Glomerular visceral epithelial cell (primary cell): ENCODE results near the gene GNB1L.
"Not testable (repeated sequence)": the region's sequence is repeated elsewhere in the genome, so short reads cannot be mapped to it uniquely, and the experiment has no call there.

Source experiments
- DNase-seq: peaks from one replicate; pipeline ENCODE4 v3.0.0-alpha.2; 2016; ENCODE audit errors: extremely low spot score

GNB1L gene

DNA sequence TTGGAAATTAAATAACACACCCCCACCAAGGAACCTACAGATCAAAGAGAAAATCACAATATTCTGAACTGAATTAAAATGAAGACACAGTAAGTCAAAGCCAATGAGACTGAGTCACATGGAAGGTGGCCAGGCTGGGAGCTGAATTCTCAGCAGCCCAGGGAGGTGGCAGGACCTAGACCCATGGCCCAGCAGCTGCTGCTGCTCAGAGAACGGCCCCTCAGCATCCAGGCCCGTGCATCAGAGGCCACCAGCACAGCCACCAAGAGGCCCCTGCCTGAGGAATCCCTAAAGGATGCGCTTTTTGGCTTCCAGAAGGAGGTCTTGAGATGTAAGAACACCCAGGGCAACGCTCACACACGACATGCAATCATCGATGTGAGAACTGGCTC, 59.1 kb downstream of the GNB1L start:
- no peak for DNase-seq

DNA sequence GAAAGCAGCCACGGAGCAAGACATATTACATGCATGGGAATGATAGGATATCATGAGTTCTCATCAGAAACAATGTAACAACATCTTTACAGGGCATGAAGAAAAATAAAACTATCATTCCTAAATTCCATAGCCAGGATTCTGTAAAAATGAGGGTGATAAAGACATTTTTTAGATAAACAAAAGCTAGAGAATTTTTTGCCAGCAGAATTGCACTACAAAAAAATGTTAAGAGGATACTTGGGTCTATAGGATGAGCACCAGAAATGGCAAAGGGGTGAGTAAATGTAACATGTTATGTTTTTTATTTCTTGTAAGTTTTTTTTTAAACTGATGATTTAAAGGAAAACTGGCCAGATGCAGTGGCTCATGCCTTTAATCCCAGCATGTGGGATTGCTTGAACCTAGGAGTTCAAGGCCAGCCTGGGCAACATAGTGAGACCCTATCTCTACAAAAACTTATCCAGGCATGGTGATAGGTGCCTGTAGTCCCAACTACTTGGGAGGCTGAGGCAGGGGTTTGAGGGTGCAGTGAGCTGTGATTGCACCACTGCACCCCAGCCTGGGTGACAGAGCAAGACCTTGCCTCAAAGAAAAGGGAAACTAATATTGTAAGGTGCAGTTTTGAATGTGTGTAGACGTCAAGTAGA, 60.9 kb downstream of the GNB1L start:
- no peak for DNase-seq

DNA sequence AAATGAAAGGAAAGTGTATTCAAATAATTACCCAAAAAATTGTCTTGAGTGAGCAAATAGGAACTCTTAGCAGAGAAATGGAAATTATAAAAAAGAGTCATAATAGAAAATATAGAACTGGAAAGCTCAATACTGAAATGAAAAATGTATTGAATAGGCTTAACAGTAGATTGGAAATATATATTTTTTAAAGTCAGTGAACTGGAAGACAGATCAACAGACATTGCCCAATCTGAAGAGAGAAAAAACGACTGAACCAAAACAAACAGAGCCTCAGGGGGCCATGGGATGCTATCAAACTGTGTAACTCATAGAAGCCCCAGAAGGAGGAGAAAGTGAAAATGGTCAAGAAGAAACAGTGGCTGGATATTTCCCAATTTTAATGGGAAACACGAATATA, 61.5 kb downstream of the GNB1L start:
- DNase-seq = no peak

DNA sequence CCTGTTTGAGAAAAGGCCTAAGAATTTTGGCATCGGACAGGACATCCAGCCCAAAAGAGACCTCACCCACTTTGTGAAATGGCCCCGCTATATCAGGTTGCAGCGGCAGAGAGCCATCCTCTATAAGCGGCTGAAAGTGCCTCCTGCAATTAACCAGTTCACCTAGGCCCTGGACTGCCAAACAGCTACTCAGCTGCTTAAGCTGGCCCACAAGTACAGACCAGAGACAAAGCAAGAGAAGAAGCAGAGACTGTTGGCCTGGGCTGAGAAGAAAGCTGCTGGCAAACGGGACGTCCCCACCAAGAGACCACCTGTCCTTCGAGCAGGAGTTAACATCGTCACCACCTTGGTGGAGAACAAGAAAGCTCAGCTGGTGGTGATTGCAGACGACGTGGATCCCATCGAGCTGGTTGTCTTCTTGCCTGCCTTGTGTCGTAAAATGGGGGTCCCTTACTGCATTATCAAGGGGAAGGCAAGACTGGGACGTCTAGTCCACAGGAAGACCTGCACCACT, 62.2 kb downstream of the GNB1L start:
- DNase-seq = not testable (repeated sequence)

DNA sequence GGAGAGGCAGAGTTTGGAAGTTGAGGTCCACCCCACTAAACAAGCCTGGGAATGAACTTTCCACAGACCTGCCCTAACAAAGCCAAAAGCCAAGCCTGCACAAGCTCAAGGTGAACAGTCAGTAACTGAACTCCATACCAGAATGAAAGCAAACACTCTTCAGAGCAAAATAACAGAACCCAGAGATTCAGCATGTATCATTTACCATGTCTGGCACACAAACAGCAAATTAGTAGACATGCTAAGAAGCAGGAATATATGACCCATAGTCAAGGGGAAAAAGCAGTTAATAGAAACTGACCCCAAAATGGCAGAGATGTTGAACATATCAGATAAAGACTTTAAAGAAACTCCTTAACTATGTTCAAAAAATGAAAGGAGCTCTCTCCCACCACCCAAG, 62.8 kb downstream of the GNB1L start:
- DNase-seq = no peak

DNA sequence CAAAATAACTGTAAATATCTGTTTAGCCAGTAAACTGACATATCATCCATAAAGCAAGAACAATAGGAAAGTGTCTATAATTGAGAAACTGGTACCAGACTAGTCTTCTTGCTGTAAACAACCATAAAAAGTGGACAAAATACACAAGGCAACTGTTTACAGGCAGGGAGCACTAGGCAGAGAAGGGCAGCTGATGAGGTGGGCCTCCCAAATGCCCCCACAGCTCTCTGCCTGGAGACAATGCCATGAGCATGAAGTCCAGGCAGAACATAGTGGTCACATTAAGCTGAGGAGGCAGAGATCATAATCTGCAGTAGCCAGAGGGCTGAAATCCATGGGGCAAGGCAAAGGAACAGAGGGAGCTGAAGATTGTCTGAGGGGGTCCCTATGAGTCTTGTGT, 63.4 kb downstream of the GNB1L start:
- DNase-seq = no peak

DNA sequence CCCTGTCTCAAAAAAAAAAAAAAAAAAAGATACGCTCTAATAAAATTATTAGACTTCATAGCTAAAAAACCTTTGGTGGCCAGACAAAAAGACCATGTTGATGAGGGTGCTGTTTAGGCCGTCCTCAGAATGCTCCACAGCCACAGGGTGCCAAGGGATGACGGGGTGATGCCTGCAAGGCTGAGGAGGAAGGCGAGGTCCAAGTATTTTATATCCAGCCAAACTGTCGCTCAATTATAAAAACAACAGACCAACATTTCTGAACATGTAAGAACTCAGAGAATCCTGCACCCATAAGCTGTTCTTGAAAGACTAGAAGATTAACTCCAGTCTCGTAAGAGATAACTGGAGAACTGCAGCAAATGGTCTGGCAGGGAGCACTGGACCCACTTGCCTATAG, 64.8 kb downstream of the GNB1L start:
- no peak for DNase-seq

DNA sequence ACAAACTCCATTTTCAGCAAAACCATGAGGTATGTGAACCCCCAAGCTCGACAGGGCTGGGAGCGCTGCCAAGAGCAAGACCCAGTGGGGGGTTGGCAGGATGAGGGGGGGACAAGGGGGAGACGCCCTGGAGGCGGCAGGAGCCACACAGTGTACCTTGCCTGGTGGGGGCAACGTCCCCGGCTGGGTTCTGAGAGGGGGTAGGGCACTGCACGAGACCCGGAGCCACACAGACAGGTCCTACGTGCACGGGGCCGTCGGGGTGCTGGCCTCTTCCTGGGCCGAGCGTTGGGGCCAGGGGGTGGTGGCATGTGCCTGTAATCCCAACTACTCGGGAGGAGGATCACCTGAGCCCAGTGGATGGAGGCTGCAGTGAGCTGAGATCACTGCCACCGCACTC, 65.3 kb downstream of the GNB1L start:
- no peak for DNase-seq

DNA sequence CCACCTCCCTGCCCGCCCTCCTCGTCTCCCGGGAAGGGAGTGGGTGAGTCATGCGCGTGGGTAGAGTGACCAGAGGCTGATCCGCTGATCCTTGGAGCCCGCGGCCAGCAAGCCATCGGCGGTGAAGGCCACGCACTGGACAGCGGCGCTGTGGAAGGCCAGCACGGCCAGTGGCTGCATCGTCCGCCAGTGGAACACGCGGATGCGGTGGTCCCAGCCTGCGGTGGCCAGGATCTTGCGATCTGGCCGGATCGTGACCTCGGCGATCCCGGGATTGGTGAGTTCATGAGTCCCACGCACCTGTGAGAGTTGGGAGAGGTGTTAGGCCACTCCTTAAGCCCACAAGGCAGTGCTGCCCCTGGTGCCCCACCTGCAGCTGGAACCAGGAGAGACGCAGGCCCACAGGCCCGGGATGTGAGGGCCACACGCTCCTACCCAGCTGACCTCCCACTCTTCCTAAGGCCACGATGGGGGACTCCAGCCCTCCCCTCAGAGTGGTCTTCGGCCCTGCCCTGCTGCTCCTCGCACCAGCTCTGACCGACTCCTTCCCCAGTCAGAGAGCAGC, 65.9 kb downstream of the GNB1L start:
- DNase-seq = no peak

DNA sequence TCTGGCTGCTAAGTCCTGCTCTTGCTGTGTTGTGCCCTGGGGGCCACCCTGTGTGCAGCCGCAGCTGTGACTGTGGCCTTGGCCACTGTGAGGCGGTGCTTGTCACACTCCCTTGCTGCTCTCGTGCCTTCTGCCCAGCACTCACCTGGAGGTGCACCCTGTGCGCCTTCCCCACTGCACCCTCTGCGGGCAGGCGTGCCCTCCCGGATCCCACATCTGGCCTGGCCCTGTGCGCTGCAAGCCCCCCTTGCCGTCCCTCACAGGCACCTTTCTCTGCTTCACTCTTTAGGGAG, 66.9 kb downstream of the GNB1L start:
- no peak for DNase-seq

DNA sequence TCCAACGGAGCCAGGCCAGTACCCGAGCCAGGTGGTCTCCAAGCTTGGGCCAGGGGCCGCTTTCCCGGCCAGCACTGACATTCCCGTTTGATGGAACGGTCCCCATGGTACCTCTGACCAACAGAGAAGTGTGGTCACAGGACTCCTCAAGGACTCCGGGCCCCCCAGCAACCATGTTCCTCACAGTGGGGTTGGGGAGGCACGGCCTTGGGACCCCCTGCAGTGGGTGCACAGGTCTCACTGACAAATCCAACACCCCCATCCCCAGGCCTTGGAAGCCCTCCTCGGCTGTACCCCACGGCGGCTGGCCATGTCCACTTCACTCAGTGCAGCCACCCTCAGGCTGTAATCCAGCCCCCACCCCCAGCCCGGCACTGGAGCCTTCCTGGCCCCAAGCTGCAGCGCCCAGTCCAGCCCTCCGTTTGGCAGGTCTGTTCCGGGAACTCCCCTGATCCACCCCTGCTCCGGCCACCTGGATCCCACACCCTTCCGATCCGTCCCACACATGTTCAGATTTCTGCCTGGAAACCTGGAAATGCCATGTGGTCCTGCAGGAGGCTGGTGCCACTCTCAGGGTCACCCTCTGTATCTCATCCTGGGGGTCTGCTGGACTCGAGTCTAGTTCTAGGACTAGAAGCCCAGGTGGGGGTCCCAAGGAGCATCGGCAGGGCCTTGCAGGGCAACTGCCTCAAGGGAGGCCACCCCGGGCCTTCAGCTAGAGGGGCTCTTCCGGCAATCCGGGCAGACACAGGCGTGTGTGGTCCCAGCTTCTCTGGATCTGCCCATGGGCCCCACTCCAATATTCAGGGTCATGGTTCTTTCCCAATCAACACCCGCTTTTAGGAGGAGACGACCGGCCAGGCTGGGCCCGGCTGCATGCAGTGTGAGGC, 67.5 kb downstream of the GNB1L start:
- DNase-seq = no peak

DNA sequence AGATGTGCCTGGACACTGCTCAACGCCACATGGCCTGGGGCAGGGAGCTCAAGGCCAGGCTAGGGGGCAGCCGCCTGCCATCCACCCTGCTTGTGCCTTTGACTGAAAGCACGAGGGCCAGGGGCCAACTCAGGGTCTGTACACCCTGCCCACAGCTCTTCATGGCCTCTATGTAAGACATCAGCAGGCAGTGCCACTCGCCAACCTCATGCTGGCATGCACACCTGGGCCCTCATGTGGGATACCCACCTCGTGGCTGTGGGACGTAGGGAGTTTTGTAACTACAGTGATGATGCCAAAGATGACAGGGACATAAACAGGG, 68.4 kb downstream of the GNB1L start:
- DNase-seq = no peak

DNA sequence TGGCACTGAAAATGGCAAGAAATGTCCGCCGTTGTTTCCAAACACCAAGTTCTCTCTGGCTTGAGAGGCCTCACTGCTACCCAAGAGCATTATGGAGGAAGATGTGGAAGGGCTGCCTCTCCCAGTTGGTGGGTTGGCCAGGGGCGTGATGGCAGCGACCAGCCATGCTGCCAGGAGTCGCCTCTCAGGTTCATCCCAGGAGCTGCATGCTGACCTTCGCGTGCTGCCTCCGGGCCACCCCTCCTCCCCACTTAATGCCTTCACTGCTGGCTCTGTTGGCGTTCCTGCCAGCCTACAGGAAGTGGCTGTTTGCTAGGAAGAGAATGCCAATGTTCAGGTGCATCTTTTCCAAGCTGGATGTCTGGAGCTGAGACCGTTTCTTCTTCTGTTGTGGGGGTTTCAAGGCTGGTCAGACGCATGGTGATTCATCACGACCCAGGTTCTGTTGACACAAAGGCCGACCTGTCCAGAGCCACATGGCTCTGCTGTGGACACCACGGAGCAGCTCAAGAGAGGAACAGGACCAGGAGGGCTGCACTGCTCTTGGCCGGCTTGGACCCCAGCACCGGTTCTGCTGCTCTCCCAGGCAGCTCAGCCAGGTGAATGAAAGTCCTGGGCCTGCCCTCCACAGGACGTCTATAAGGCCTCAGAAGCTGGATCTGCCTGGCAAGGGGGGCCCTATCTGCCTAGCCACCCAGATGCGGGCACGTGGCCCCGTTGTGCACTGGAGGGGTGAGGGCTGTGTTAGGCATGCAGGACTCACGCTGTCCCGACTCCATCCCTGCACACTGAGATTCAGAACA, 69.0 kb downstream of the GNB1L start:
- DNase-seq = no peak

DNA sequence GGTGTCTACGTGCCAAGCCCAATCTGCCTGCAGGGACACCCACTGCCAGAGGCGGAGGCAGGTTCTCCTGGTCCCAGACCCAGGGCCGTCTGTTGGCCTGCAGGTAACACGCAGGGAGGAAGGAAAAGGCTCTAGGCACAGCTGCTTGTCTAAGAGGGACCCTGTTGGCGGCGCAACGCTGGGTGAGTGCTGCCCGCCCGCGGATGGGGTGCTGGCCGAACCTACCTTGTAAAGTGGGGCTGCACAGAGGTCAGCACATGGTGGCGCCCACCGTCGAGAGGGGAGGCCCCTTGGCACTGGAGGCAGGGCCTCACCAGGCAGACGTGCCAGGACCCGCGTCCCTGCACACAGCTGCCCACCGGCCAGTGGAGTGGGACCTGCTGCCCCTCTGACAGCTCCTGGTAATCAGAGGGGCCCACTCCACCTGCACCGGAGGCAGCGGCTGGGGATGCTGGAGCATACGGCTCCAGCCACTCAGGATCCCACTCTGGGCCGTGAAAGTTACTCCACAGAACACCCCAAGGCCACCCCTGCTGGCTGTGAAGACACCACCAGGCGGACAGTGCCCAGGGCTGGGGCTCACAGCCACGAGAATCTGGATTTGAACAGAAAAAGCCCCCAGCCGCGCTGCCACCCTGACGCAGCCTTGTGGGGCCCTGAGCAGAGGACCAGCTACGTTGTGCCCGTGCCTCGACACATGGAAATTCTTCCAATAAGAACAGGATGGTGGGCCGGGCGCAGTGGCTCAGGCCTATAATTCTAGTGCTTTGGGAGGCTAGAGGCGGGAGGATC, 70.1 kb downstream of the GNB1L start:
- no peak for DNase-seq

DNA sequence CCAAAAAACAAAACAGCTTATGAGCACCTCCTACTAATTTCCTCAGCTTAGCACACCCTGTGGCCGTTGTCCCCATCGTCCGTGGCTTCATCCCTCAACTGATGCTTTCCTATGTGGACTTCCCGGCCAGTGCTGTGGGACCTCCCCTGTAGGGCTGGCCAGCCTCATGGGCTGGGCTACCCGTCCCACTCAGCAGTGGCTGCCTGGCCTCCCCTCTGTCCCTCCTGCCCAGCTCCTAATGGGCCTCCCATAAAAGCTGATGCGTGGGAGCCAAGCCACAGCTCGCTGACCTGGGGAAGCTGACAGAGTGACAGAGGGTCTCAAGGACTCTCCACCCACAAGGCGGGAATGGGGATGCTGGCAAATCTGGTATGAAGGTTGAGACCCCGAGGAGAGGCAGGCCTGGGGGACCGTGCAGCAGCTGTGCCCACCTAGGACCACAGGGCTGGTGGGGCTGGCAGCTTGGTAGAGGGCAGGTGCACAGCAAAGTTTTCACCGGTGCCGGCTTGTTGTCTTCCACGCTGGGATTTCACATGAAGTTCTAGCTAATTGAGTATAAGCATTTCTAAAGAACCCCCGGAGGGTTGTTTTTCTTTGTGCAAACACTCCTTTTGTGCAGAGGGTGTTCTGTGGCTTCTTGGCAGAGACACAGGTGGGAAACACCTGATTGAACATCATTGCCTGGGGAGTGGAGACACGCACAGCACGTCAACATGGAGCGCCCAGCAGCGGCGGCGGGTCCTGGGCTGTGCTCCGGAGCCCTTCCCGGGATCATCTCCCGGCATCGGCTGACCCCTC, 70.9 kb downstream of the GNB1L start:
- DNase-seq = no peak

DNA sequence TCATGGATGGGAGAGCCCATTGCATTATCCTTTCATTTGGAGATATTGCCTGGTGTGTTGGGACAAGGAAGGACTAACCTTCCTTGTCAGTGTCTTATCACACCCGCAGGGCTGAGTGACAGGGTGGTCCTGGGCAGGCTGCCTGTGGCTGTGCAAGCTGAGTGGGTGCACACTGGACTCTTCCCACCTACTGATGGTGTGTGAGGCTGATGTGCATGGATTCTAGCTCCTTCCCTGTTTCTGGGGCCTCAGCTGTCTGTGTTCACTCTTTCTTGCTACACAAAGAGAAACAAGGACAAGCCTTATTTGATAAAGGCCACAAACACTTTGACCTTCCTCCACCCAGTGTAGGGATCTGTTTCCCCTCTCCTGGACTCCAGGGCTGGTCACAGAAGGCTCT, 72.1 kb downstream of the GNB1L start:
- no peak for DNase-seq

DNA sequence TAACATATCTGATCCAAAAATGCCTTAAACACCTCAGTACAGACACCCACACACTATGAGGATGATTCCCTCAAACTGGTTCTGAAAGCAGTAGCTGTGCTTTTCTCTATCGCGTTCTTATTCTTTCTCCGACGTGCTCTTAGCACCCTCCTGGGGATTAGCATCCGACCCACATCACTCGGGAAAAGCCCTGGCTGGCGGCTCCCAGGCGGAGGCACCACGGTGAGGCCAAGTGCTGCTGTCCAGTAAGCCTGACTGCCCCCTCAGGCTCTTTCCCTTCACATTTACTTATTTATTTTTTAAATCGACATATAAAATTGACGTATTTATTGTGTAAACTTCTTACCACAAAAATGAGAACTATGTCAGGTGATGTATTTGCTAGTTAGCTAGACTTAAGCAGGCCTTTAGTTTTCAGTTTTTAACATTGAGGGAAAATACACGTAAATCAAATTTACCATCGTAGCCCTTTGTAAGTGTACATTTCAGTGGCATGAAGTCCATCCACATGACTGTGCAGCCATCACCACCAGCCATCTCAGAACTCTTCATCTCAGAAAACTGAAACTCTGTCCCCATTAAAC, 74.9 kb downstream of the GNB1L start:
- DNase-seq = no peak

DNA sequence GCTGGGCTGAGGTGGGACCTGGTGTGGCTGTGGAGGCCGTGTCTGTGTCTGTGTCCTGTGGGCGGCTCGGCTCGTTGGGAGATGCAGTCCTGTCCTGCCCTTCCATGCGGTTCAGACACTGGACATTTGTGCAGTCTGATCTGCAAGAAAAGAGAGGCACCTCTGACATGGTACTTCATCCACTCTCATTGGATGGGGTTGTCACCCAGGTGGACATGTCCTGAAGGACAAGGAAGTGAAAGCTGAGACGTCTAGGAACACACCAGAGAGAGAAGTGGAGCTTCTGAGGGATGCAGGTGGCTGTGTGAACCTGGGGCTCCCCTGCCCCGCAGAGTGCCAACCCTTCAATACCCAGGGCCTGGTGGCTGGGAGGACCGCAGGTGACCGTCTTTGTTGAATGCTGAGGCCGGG, 75.7 kb downstream of the GNB1L start:
- DNase-seq = no peak

DNA sequence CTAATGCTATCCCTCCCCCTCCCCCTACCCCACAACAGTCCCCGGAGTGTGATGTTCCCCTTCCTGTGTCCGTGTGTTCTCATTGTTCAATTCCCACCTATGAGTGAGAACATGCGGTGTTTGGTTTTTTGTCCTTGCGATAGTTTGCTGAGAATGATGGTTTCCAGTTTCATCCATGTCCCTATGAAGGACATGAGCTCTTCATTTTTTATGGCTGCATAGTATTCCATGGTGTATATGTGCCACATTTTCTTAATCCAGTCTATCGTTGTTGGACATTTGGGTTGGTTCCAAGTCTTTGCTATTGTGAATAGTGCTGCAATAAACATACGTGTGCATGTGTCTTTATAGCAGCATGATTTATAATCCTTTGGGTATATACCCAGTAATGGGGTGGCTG, 77.5 kb downstream of the GNB1L start:
- not testable (repeated sequence) for DNase-seq

DNA sequence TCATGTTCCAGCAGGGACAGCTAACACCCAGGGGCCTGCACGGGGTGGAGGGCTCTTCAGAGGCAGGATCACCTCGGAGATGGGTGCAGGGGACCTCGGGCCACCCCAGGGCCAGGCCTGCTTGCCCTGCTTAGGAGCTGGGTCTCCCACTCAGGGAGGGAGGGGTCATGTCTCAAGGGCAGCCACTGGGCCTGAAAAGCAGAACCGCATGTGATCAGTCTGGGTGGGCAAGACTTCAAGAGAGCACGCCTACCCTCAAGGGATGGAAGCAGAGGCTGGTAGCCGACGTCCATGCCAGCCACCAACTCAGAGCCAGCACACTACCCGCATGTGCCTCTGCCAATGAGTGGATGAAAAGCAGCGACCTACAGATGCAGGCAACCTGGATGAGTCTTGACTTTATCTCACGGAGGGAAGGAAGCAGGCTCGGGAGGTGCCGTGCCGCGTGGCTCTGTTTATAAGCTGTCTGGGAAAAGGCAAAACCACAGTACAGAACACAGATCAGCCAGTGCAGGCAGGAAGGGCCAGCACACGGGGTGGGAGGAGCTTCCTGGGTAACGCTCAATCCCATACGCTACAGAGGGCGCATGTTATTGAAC, 78.1 kb downstream of the GNB1L start:
- no peak for DNase-seq
